Heart left ventricle (tissue), 13 donors: Measurements from ENCODE around the gene USP48.

ENCODE experiments used
- POLR2A ChIP-seq, 2 donors: fragments of 450-650 bp; IDR thresholded peaks; one replicate each; pipeline ENCODE4 v1.6.1; 2017; ENCODE audit warnings: antibody characterized with exemption in 2 of 2, mild to moderate bottlenecking in 2 of 2, moderate library complexity in 2 of 2
- TF ChIP-seq, protein P1 (sequence below), 12 donors: fragments of 200-600 bp; sonication (generic) in 4 of 12; IDR thresholded peaks; one replicate each; pipeline versions ENCODE4 v1.5.0 to v1.8.0; 2018 to 2022; ENCODE audit warnings: antibody characterized with exemption in 12 of 12, mild to moderate bottlenecking in 5 of 12
- donor health status: ischemic (EF 13 %, LVEDD 7.1; RV severe dilation, severe dysfunction).
- donor health status: DM: no; HTN: yes; CAD: no.
- donor health status: DM: no; HTN: no; CAD: no.
- donor health status: ischemic (EF 25% LVEDD 6.9; RV normal size, moderate dysfunction).
- donor health status: ischemic (EF 25% LVEDD 5.7; RV mildly dilated, moderate dysfunction).
- donor health status: ischemic (EF 35%, LVEDD 5.7; RV mildly dilated, moderate dysfunction).
- donor health status: nonischemic (EF 11% LVEDD 7.7; RV severe dilation, severe dysfunction).
- donor health status: DM: yes; HTN: yes; CAD: no.
- donor health status: PGD.
- donor health status: ischemic (EF 29% LVEDD 5.4; RV normal size, mild dysfunction).
- donor health status: nonischemic (EF 23%, LVEDD 6.1; RV moderate dilation, normal function).

DNA sequence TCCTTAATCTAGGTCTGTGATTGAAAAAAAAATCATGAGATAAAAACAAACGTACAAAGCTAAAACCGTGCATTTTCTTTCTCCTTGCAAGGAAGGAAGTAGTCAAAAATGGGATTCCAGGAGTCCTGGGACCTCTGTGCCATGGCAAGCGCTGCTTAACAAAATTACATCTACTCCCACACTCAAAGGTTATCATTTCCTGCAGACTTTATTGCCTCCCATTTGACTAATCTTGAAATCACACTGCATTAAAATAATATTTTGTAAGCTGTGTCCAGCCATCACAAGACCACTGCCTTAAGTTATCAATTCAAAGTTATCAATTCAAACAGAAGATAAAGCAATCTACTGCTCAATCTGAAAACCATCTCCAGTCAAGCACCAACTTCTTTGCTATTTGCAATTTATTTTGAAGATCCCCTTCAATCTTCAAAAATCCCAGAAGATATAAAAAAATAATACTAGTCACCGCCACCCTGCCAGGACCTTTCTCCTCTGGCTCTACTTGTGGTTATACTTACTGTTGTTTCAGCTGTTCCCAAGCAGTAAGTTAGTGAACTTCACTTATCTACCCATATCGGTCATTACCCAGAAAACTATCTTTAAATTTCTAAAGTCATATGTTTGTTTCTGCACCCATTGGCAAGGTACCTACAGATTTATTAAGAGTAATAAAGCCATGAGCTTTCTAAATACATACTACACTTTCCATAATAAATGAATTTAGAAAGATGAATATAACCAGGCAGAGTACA lies 75.7 kb downstream of the USP48 start:
- TF ChIP-seq, protein P1, sequence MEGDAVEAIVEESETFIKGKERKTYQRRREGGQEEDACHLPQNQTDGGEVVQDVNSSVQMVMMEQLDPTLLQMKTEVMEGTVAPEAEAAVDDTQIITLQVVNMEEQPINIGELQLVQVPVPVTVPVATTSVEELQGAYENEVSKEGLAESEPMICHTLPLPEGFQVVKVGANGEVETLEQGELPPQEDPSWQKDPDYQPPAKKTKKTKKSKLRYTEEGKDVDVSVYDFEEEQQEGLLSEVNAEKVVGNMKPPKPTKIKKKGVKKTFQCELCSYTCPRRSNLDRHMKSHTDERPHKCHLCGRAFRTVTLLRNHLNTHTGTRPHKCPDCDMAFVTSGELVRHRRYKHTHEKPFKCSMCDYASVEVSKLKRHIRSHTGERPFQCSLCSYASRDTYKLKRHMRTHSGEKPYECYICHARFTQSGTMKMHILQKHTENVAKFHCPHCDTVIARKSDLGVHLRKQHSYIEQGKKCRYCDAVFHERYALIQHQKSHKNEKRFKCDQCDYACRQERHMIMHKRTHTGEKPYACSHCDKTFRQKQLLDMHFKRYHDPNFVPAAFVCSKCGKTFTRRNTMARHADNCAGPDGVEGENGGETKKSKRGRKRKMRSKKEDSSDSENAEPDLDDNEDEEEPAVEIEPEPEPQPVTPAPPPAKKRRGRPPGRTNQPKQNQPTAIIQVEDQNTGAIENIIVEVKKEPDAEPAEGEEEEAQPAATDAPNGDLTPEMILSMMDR (IDR thresholded peaks at IDR 0.05), result no peak
- no peak for TF ChIP-seq POLR2A (IDR thresholded peaks at IDR 0.05)
